GM21825 (cell line): ENCODE measurements around the gene THEM5.
"Not testable (repeated sequence)": the region's sequence is repeated elsewhere in the genome, so short reads cannot be mapped to it uniquely, and the experiment has no call there.

Experiments used
- ATAC-seq: cut with Tn5 transposase; IDR thresholded peaks from one replicate; pipeline ENCODE4 v1.9.1; 2021; ENCODE audit warnings: mild to moderate bottlenecking, moderate library complexity; ENCODE audit not compliant: unreplicated experiment

THEM5 gene, protein sequence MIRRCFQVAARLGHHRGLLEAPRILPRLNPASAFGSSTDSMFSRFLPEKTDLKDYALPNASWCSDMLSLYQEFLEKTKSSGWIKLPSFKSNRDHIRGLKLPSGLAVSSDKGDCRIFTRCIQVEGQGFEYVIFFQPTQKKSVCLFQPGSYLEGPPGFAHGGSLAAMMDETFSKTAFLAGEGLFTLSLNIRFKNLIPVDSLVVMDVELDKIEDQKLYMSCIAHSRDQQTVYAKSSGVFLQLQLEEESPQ

DNA sequence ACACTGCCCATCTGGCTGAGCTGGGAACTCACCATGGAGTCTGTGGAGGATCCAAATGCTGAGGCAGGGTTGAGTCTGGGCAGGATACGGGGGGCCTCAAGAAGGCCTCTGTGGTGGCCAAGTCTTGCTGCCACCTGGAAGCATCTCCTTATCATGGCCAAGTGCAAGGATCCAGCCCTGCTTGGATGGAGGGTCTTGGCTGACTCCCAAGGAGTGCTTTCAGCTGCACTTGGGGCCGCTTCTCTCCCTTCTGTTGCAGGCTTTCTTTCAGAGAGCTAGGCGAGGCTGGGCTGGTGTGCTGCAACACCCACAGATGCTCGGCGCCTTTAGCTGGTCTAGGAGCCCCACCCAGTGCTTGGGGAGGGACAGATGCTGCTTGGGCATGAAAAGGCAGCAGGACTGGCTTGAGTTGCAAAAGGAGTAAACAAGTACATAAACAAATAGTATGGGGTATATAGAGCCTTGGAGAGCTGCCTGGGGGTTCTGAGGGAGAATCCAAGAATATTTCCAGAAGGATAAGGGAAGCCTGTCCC is at the start of gene THEM5:
TSS of gene THEM5 (minus strand) at position 302 of the 533 bp plus-strand sequence. CDS start at position 155, 147 bp downstream.
- ATAC-seq, result no peak

DNA sequence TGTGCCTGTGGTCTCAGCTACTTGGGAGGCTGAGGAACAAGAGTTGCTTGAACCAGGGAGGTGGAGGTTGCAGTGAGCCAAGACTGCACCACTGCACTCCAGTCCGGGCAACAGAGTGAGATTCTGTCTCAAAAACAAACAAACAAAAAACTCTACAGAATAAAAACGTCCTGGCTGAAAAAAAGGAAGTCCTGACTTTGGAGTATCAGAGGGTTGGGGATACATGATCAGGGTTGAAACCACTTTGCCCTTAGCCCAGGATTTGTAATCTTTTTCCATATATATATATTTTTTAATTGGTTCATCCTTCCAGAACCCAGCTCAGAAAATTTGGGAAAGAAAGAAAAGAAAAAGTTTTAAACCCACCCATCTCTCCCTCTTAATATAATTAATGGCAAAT is 49.3 kb upstream of the THEM5 start:
- no peak for ATAC-seq

DNA sequence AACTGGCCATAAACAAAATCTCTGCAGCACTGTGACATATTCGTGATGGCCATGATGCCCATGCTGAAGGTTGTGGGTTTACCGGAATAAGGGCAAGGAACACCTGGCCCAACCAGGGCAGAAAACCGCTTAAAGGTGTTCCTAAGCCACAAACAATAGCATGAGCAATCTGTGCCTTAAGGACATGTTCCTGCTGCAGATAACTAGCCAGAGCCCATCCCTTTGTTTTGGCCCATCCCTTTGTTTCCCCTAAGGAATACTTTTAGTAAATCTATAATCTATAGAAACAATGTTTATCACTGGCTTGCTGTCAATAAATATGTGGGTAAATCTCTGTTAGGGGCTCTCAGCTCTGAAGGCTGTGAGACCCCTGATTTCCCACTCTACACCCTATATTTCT is 47.3 kb upstream of the THEM5 start:
- ATAC-seq, result not testable (repeated sequence)

DNA sequence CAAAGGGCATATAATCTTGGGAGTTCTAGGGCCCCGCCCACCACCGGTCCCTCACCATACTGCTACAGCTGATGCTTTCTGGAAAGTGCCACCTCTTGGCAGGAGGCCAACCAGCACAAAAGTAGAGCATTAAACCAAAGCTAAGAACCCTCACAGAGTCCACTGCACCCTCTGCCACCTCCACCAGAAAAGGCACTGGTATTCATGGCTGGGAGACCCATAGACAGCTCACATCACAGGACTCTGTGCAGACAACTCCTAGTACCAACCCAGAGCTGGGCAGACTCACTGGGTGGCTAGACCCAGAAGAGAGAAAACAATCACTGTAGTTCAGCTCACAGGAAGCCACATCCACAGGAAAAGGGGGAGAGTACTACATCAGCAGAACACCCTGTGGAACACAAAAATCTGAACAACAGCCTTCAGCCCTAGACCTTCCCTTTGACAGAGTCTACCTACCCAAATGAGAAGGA is 45.0 kb upstream of the THEM5 start:
- no peak for ATAC-seq

DNA sequence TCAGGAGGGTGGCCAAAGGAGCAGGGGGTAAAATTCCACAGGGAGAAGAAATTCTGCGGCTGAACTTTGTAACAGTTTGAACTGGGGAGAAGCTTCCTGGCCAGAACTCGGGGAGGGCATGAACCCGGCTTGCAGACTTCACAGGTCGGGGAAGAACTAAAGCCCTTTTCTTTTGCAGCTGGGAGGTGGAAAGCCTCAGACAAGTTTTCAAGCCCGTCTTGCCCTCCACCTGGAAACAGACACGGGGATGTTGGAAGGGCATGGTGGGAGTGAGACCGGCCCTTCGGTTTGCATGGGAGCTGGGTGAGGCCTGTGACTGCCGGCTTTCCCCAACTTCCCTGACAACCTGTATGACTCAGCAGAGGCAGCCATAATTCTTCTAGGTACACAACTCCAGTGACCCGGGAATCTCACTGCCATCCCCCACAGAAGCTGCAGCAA is 44.5 kb upstream of the THEM5 start:
- no peak for ATAC-seq

DNA sequence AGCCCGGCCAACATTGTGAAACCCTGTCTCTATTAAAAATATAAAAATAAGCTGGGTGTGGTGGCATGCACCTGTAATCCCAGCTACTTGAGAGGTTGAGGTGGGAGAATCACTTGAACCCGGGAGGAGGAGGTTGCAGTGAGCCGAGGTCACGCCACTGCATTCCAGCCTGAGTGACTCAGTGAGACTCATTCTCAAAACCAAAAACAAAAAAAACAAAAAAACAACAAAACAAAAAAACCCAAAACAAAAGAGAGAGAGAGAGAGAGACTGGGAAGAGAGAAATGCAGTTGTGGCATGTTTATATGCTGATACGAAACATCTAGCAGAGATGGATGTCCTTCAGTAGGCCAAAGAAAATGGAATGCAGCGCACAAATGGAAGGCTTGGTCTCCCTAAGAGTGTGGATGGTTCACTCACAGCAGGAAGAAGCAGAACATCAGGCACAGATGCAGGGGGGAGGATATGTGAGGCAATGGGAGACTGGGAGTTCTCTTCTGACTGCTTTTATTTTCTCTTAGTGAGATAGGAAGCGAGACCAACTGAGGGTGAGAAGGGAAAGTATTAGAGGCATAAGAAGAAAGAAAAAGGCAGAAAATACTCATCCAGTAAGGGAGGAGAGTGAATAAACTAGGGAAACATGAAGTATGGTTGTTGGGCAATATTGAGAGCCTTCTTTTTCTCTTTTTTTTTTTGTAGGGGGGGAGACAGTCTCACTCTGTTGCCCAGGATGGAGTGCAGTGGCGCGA is 39.8 kb upstream of the THEM5 start:
- no peak for ATAC-seq

DNA sequence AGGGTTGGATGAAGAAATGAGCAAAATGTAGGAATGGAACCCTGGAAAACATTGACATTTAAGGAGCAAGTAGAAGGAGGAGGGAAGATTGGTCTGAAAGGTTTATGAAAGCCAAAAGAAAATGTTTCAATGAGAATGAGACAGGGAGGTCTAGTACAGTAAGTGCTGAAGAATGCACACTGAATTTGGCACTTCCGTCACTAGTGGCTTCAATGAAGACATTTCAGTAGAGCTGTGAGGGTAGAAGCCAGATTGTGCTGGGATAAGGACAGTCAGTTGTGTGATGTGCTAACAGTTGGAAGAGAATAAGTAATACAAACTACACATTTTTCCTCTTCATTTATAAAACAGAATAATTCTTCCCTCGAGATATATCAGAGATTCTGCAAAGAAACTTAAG is 38.7 kb upstream of the THEM5 start:
- ATAC-seq, result no peak

DNA sequence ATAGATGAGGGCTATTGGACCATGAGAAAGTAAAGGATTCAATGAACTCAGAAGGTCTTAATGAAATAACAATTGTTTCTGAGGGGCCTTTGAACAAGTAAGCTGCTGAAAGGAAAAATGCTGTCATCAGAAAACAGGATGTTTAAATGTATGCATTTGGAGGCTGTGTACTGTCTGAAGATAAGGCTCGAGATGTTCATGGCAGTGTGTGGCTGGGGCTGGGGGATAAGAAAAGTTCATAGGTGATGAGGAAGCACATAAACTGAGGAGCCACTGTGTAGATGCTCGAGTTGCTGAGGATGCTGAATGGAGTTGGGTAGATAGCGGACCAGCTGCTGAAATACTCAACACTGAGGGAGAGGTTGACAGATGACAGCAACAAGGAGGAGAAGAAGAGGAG is 38.0 kb upstream of the THEM5 start:
- ATAC-seq, result no peak

DNA sequence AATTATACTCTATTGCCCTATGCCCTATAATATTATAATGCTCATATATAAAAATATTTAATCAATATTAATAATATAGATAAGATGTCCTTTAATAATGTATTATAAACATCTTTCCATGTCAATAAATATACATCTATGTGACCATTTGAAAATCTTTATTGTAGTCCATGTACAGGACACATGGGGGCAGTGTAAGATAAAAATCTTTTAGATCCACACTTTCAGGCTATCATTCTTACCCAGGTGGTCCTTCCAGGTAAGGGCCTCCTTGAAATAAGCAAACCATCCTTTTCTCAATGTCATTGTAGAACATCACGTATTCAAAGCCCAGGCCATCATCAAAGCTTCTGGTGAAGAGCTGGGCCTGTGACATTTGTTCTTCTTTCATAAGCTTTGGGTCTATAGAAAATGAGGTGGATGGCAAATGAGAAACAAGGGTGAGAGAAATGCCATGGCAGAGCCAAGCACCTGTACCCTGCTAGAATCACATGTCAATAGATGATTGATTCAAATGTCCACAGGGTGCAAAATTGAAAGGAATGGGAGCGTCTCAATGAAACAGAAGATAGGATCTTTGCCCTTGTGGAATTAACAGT is 35.6 kb upstream of the THEM5 start:
- ATAC-seq, result no peak

DNA sequence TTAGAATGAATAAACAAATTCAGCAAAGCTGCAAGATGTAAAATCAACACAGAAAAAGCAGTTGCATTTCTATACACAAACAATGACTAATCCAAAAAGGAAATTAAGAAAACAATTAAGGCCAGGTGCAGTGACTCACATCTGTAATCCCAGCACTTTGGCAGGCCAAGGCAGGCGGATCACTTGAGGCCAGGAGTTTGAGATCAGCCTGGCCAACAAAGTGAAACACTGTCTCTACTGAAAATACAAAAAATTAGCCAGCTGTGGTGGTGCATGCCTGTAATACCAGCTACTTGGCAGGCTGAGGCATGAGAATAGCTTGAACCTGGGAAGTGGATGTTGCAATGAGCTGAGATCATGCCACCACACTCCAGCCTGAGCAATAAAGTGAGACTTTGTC is 33.5 kb upstream of the THEM5 start:
- no peak for ATAC-seq

DNA sequence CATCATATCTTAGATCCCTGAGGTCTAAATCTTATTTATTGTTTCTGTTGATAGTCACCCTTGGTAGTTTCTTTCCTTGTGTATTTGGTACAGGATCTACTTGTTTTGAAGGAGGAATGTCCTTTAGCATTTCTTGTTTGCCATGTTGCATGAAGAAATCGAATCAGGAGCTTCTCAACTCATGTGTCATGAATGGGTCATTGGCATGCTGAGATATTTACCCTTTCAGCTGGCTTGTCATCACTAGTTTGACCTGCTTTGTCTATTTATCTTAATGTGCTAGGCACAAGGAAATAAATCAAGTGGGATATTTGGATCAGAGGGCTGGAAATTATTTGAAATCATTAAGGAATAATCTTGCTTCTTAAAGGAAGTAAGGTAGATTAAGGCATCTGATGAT is 32.0 kb upstream of the THEM5 start:
- ATAC-seq, result no peak

DNA sequence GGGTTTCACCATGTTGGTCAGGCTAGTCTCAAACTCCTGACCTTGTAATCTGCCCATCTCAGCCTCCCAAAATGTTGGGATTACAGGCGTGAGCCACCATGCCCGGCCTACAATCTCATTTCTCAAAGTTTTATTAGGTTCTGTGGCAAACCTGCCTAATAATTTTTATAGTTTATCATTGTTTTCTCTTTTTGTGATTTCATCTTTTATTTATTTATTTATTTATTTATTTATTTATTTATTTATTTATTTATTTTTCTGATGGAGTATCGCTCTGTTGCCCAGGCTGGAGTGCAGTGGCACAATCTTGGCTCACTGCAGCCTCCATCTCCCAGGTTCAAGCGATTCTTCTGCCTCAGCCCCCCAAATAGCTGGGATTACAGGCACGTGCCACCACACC is 31.4 kb upstream of the THEM5 start:
- not testable (repeated sequence) for ATAC-seq

DNA sequence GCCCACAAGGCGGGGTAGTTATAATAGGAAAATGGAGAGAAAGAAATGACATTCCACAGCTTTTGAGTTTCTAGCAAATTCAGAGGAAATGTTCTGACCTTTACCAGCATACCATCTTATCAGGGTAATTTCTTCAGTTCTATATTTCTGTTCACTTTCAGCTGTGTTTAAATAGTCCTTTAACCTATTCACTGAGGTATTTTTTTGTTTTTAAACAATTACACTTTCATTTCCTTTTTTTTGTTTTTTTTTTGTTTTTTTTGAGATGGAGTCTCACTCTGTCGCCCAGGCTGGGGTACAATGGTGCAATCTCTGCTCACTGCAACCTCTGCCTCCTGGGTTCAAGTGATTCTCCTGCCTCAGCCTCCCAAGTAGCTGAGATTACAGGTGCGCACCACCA is 30.9 kb upstream of the THEM5 start:
- ATAC-seq, result not testable (repeated sequence)

DNA sequence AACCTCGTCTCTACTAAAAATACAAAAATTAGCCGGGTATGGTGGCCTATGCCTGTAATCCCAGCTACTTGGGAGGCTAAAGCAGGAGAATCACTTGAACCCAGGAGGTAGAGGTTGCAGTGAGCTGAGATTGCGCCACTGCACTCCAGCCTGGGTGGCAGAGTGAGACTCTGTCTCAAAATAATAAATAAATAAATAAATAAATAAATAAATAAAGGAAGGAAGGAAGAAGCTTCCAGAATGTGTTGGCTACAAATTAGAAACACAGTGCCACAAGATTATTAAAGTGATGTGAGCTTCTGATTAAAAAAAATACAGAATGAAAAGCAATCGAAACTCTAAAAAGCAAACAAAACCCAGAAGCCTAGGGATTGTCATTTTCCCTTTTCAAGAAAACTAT is 30.4 kb upstream of the THEM5 start:
- not testable (repeated sequence) for ATAC-seq

DNA sequence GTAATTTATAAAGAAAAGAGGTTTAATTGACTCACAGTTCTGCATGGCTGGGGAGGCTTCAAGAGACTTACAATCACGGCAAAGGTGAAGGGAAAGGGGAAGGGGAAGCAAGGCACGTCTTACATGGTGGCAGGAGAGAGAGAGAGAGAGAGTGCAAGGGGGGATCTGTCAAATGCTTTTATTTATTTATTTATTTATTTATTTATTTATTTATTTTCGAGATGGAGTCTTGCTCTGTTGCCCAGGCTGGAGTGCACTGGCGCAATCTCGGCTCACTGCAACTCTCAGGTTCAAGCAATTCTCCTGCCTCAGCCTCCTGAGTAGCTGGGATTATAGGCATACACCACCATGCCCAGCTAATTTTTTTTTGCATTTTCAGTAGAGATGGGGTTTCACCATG is 29.4 kb upstream of the THEM5 start:
- not testable (repeated sequence) for ATAC-seq

DNA sequence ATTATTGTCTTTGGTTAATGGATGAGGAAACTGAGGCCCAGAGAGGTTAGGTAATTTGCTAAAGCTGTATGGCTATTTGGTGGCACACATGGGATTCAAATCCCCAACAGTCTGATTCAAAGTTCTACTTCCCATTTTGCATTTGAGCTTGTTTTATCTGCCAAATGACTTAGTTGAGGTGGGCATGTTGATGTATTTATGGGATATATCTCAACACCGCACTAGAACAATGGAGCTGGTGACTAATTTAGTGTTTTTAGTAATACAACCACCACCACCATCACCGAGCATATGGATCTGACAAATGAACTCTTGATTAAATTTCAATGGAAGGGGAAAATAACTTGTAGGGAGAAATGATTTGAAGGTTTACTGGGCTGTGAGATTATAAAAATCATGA is 29.0 kb upstream of the THEM5 start:
- ATAC-seq, result no peak

DNA sequence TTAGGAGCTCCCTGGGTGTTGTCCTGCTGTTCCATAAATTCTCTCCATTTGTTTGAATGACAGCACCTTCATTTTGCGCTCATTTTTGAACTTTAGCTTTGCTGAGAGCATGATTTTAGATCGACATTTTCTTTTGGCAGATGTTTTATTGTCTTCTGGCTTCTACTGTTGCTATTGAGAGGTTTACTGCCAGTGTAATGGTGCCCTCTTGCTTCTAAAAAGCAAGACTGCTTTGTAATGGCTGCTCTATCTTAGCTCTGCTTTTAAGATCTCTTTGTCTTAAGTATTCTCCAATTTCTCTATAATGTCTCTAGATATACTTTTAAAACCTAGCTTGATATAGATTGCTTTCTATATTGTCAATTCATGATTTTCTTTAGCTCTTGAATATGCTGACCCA is 28.0 kb upstream of the THEM5 start:
- no peak for ATAC-seq

DNA sequence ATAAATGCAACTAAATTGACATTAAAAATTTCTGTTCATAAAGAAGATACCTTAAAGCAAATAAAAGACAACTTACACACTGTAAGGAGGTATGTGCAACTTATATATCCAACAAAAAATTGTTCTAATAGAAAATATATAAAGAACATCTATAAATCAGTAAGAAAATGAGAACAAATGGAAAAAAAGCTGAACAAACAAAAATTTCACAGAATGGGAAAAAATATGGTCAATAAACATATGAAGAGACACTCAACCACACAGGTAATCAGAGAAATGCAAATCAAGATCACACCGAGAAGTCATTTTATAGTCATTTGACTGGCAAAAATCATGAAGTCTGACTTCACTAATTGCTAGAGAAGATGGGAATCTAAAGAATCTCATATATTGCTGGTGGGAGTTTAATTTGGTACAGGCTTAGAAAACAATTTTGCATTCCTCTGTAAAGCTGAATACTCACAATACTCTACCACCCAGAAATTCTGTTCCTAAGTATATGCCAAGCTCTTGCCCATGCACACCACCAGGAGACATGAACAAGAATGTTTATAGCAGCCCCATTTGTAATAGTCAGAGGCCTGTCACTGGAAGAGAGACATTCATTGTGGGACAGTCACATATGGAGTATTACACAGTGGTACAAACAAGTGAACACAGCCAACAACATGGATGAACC is 22.0 kb upstream of the THEM5 start:
- ATAC-seq, result no peak

DNA sequence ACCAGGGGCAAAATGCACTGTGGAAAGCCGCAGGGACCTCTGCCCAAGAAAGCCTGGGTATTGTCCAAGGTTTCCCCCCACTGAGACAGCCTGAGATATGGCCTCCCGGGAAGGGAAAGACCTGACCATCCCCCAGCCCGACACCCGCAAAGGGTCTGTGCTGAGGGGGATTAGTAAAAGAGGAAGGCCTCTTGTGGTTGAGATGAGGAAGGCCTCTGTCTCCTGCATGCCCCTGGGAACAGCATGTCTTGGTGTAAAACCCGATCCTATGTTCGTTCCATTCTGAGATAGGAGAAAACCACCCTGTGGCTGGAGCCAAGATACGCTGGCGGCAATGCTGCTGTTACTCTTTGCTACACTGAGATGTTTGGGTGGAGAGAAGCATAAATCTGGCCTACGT is 19.3 kb upstream of the THEM5 start:
- ATAC-seq, result not testable (repeated sequence)

DNA sequence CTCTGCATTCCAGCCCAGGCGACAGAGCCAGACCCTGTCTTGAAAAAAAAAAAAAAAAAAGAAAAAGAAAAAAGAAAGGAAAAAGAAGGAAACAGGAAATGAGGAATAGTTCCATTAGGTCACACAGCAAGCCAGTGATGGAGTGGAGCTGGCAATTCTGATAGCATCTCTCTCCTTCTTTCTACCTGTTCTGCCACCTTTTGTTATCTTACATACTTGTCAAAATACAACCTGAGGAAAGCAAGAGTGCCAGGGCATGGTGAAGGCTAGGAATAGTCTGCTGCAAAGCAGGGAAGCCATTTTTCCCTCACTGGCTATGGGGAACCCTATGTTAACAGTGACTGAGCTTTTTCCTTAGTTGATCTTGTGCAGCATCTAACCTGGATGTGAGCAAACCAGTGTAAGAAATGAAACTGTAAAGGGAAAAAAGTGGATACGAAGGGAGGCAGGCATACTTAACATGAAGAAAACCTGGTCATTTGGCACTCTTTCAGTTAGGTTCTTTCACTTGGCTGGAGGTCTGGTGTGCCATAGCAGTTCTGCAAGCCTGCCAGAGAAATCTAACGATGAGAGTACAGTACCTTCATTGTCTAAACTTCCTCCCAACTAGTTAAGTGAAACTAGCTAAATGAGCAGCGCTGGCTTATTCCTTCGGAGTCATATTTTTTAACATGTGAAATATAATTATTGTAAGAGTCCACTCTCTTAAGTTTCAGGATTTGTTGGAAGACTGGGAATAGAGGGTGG is 17.9 kb upstream of the THEM5 start:
- no peak for ATAC-seq
